NT2/D1 (cell line): ENCODE measurements around the gene PGGHG.

Experiments used
- SUZ12 ChIP-seq: IDR thresholded peaks from 2 replicates; pipeline ENCODE4 v1.6.1; 2011; ENCODE audit not compliant: insufficient read length, insufficient read depth; ENCODE audit errors: extremely low read depth
- YY1 ChIP-seq: IDR thresholded peaks from 2 replicates; pipeline ENCODE4 v1.6.1; 2011; ENCODE audit not compliant: insufficient read length, insufficient read depth
- ZNF274 ChIP-seq: IDR thresholded peaks from 2 replicates; pipeline ENCODE4 v1.6.1; 2011; ENCODE audit warnings: mild to moderate bottlenecking, low read depth, low read length

DNA sequence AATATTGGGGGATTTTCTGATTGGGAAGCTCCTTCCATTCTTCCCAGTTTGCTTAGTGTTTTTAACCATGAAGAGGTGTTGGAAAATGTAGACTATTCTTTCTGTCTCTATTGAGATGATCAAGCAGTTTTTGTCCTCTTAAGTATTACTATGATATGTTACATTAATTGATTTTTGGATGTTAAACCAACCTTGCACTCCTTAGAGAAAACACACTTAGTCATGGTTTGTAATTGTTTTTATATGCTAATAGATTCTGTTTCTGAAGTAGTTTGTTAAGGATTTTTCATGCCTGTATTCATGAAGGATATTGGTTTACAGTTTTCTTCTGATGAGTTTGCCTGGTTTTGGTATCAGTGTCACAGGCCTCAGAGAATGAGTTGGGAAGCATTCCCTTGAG is 12.7 kb upstream of the PGGHG start:
- TF ChIP-seq ZNF274, result no peak
- no peak for TF ChIP-seq YY1
- no peak for TF ChIP-seq SUZ12
